ENCODE data around the gene ABHD2.

ABHD2 gene

GRCh38 chr15:89155122-89155521, 66.9 kb downstream of the ABHD2 start:
- no peak for FAIRE-seq

GRCh38 chr15:89155656-89156055, 67.4 kb downstream of the ABHD2 start:
- DNase-seq (ENCODE audit: extremely low spot score, insufficient read length, low read depth) (no peak), FAIRE-seq (no peak)

More at GRCh38 chr15:89155122-89155521, 66.9 kb downstream of the ABHD2 start:
- DNase-seq (ENCODE audit: extremely low spot score, insufficient read length, low read depth): no peak

- FAIRE-seq (no peak), DNase-seq (ENCODE audit: extremely low spot score, insufficient read length, low read depth) (no peak)
Observed at GRCh38 chr15:89157061-89157460, 68.8 kb downstream of the ABHD2 start.

- no peak for DNase-seq (ENCODE audit: extremely low spot score, insufficient read length, low read depth)
- FAIRE-seq: no peak
Observed at GRCh38 chr15:89157918-89158564, 69.8 kb downstream of the ABHD2 start.

GRCh38 chr15:89161666-89162065, 73.4 kb downstream of the ABHD2 start:
- FAIRE-seq: no peak
- DNase-seq (ENCODE audit: extremely low spot score, insufficient read length, low read depth): no peak

- FAIRE-seq (no peak), DNase-seq (ENCODE audit: extremely low spot score, insufficient read length, low read depth) (no peak)
Observed at GRCh38 chr15:89163271-89164055, 75.2 kb downstream of the ABHD2 start.

GRCh38 chr15:89164712-89165211, 76.5 kb downstream of the ABHD2 start:
- DNase-seq (ENCODE audit: extremely low spot score, insufficient read length, low read depth): no peak

GRCh38 chr15:89165677-89166076, 77.4 kb downstream of the ABHD2 start:
- DNase-seq (ENCODE audit: extremely low spot score, insufficient read length, low read depth) (no peak), FAIRE-seq (no peak)

More at GRCh38 chr15:89164712-89165211, 76.5 kb downstream of the ABHD2 start:
- no peak for FAIRE-seq

- peak; percentile 25 for DNase-seq (ENCODE audit: extremely low spot score, insufficient read length, low read depth)
- FAIRE-seq: peak; percentile 73
Observed at GRCh38 chr15:89167267-89168176, 79.3 kb downstream of the ABHD2 start.

GRCh38 chr15:89168316-89168833, 80.1 kb downstream of the ABHD2 start:
- FAIRE-seq (no peak), DNase-seq (ENCODE audit: extremely low spot score, insufficient read length, low read depth) (no peak)

- DNase-seq (ENCODE audit: extremely low spot score, insufficient read length, low read depth) (no peak), FAIRE-seq (no peak)
Observed at GRCh38 chr15:89170364-89170763, 82.1 kb downstream of the ABHD2 start.

- DNase-seq (ENCODE audit: extremely low spot score, insufficient read length, low read depth) (no peak), FAIRE-seq (no peak)
Observed at GRCh38 chr15:89171136-89172072, 83.1 kb downstream of the ABHD2 start.

GRCh38 chr15:89172921-89173320, 84.7 kb downstream of the ABHD2 start:
- DNase-seq (ENCODE audit: extremely low spot score, insufficient read length, low read depth): no peak
- no peak for FAIRE-seq

- FAIRE-seq (no peak), DNase-seq (ENCODE audit: extremely low spot score, insufficient read length, low read depth) (no peak)
Observed at GRCh38 chr15:89174476-89174875, 86.2 kb downstream of the ABHD2 start.

GRCh38 chr15:89175617-89176191, 87.4 kb downstream of the ABHD2 start:
- no peak for FAIRE-seq
- DNase-seq (ENCODE audit: extremely low spot score, insufficient read length, low read depth): no peak

GRCh38 chr15:89177116-89177515, 88.9 kb downstream of the ABHD2 start:
- FAIRE-seq: no peak
- no peak for DNase-seq (ENCODE audit: extremely low spot score, insufficient read length, low read depth)

GRCh38 chr15:89177633-89178306, 89.5 kb downstream of the ABHD2 start:
- DNase-seq (ENCODE audit: extremely low spot score, insufficient read length, low read depth): peak; percentile 40

GRCh38 chr15:89178307-89178977, 90.2 kb downstream of the ABHD2 start:
- no peak for DNase-seq (ENCODE audit: extremely low spot score, insufficient read length, low read depth)
- FAIRE-seq: no peak

More at GRCh38 chr15:89177633-89178306, 89.5 kb downstream of the ABHD2 start:
- peak; percentile 78 for FAIRE-seq

Measured in GM18507 (cell line).